HL-60 (cell line): ENCODE results near the gene ZNF579.

Source experiments
- DNase-seq, 2 experiments: peaks; one replicate each; pipeline ENCODE4 v3.0.0-alpha.2; 2010 to 2020; ENCODE audit warnings: low read depth in 1 of 2, low spot score in 1 of 2
- H3K27ac ChIP-seq: fragments of 250-450 bp; sonication (Bioruptor Pico); replicated peaks from 2 replicates; pipeline ENCODE4 v1.5.1; 2020; ENCODE audit warnings: mild to moderate bottlenecking, moderate library complexity
- H3K27me3 ChIP-seq: fragments of 250-450 bp; sonication (Bioruptor Pico); 2 replicates; pipeline ENCODE4 v1.5.1; 2021; ENCODE audit warnings: mild to moderate bottlenecking, moderate library complexity; ENCODE audit not compliant: insufficient read depth, poor library complexity, severe bottlenecking
- H3K4me3 ChIP-seq: replicated peaks from 2 replicates; pipeline ENCODE4 v1.5.1; 2011; ENCODE audit warnings: mild to moderate bottlenecking, control low read depth, low read length; ENCODE audit not compliant: insufficient read depth
- GABPA ChIP-seq: IDR thresholded peaks from 2 replicates; pipeline ENCODE4 v1.6.1; 2012; ENCODE audit warnings: low read depth
- POLR2AphosphoS5 ChIP-seq: IDR thresholded peaks from 2 replicates; pipeline ENCODE4 v1.6.1; 2012; ENCODE audit warnings: low read depth
- SPI1 ChIP-seq: IDR thresholded peaks from 2 replicates; pipeline ENCODE4 v1.6.1; 2012; ENCODE audit warnings: low read depth, mild to moderate bottlenecking, borderline replicate concordance
- TF ChIP-seq, protein P1 (sequence below): IDR thresholded peaks from 2 replicates; pipeline ENCODE4 v1.6.1; 2012; ENCODE audit warnings: low read depth; ENCODE audit not compliant: insufficient replicate concordance
- TF ChIP-seq, protein P2 (sequence below): IDR thresholded peaks from one replicate; pipeline ENCODE4 v1.5.1; 2011; ENCODE audit warnings: low read length, control low read depth, inconsistent platforms; ENCODE audit not compliant: insufficient read depth

ZNF579 gene

GRCh38 chr19:55590109-55590508 is 9.5 kb upstream of the ZNF579 start:
- Histone ChIP-seq H3K27ac (no peak overlapping the region), H3K27me3 (peaks cover 18% of the 10 kb centered on the region), H3K4me3 (no peak overlapping the region)
- no peak for DNase-seq
- TF ChIP-seq, protein P1, sequence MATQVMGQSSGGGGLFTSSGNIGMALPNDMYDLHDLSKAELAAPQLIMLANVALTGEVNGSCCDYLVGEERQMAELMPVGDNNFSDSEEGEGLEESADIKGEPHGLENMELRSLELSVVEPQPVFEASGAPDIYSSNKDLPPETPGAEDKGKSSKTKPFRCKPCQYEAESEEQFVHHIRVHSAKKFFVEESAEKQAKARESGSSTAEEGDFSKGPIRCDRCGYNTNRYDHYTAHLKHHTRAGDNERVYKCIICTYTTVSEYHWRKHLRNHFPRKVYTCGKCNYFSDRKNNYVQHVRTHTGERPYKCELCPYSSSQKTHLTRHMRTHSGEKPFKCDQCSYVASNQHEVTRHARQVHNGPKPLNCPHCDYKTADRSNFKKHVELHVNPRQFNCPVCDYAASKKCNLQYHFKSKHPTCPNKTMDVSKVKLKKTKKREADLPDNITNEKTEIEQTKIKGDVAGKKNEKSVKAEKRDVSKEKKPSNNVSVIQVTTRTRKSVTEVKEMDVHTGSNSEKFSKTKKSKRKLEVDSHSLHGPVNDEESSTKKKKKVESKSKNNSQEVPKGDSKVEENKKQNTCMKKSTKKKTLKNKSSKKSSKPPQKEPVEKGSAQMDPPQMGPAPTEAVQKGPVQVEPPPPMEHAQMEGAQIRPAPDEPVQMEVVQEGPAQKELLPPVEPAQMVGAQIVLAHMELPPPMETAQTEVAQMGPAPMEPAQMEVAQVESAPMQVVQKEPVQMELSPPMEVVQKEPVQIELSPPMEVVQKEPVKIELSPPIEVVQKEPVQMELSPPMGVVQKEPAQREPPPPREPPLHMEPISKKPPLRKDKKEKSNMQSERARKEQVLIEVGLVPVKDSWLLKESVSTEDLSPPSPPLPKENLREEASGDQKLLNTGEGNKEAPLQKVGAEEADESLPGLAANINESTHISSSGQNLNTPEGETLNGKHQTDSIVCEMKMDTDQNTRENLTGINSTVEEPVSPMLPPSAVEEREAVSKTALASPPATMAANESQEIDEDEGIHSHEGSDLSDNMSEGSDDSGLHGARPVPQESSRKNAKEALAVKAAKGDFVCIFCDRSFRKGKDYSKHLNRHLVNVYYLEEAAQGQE = no peak
- TF ChIP-seq SPI1 = no peak
- TF ChIP-seq GABPA = no peak
- TF ChIP-seq, protein P2, sequence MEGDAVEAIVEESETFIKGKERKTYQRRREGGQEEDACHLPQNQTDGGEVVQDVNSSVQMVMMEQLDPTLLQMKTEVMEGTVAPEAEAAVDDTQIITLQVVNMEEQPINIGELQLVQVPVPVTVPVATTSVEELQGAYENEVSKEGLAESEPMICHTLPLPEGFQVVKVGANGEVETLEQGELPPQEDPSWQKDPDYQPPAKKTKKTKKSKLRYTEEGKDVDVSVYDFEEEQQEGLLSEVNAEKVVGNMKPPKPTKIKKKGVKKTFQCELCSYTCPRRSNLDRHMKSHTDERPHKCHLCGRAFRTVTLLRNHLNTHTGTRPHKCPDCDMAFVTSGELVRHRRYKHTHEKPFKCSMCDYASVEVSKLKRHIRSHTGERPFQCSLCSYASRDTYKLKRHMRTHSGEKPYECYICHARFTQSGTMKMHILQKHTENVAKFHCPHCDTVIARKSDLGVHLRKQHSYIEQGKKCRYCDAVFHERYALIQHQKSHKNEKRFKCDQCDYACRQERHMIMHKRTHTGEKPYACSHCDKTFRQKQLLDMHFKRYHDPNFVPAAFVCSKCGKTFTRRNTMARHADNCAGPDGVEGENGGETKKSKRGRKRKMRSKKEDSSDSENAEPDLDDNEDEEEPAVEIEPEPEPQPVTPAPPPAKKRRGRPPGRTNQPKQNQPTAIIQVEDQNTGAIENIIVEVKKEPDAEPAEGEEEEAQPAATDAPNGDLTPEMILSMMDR = no peak
- TF ChIP-seq POLR2AphosphoS5 = no peak

- peaks cover 25% of the 10 kb centered on the region for H3K27me3 ChIP-seq
- no peak for DNase-seq
- H3K27ac ChIP-seq = no peak overlapping the region
- H3K4me3 ChIP-seq = no peak overlapping the region
- TF ChIP-seq, protein P2 = no peak
- TF ChIP-seq POLR2AphosphoS5 = no peak
Measured at GRCh38 chr19:55588738-55589137, 8.1 kb upstream of the ZNF579 start.

- TF ChIP-seq, protein P2 = no peak
- no peak for TF ChIP-seq POLR2AphosphoS5
- TF ChIP-seq SPI1 = no peak
- TF ChIP-seq GABPA = no peak
- TF ChIP-seq, protein P1 = no peak
- peak; percentile 79 to 92 for DNase-seq
- H3K27ac ChIP-seq = no peak overlapping the region
- peak overlapping the region; percentile 22 for H3K4me3 ChIP-seq
- H3K27me3 ChIP-seq = peaks cover 25% of the 10 kb centered on the region
Measured at GRCh38 chr19:55586976-55587668, 6.5 kb upstream of the ZNF579 start.

GRCh38 chr19:55585658-55586339 is 5.2 kb upstream of the ZNF579 start:
- TF ChIP-seq, protein P2 = no peak
- no peak for TF ChIP-seq SPI1
- Histone ChIP-seq H3K4me3 (no peak overlapping the region), H3K27me3 (peaks cover 25% of the 10 kb centered on the region), H3K27ac (no peak overlapping the region)
- DNase-seq = no peak
